HG03135 (cell line): ENCODE results near the gene DDX54.

ENCODE experiments used
- ATAC-seq: cut with Tn5 transposase; IDR thresholded peaks from one replicate; pipeline ENCODE4 v1.9.1; 2021; ENCODE audit warnings: mild to moderate bottlenecking, moderate library complexity; ENCODE audit not compliant: unreplicated experiment

DDX54 gene, protein sequence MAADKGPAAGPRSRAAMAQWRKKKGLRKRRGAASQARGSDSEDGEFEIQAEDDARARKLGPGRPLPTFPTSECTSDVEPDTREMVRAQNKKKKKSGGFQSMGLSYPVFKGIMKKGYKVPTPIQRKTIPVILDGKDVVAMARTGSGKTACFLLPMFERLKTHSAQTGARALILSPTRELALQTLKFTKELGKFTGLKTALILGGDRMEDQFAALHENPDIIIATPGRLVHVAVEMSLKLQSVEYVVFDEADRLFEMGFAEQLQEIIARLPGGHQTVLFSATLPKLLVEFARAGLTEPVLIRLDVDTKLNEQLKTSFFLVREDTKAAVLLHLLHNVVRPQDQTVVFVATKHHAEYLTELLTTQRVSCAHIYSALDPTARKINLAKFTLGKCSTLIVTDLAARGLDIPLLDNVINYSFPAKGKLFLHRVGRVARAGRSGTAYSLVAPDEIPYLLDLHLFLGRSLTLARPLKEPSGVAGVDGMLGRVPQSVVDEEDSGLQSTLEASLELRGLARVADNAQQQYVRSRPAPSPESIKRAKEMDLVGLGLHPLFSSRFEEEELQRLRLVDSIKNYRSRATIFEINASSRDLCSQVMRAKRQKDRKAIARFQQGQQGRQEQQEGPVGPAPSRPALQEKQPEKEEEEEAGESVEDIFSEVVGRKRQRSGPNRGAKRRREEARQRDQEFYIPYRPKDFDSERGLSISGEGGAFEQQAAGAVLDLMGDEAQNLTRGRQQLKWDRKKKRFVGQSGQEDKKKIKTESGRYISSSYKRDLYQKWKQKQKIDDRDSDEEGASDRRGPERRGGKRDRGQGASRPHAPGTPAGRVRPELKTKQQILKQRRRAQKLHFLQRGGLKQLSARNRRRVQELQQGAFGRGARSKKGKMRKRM

DNA sequence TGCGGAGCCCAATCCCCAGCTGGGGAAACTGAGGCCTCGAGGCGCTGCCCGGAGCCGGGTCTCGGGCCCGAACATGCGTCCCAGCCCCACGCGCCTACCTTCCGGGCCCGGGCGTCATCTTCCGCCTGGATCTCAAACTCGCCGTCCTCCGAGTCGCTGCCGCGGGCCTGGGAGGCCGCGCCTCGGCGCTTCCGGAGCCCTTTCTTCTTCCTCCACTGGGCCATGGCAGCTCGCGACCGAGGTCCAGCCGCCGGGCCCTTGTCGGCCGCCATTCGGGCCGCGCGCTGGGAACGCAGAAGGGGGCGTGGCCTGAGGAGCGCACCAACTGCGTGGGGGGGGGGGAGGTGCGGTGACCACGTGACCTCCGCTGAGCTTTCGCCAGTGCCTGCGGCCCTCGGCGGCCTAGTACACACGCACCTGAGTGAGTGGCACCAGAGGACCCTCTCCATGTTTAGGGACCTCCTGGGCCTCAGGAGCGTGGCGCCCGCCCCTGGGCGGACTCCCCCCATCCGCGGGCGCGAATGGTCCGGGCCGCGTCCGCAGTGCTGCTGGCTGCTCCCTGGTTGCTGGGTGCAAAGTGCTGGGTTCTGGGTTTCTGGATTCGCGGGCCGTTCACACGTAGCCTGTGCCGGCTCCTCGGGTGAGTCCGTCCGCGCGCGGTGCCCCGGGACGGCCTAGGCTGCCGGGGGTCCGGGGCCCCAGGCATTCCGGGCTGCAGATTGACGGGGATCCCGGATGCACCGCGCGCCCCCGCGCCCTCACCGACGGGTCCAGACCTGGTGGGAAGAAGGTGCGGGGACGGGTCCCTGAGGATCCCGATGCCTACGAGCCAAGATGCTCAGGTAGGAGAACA is at the start of gene DDX54, which contains the start of gene RITA1:
TSS of gene DDX54 (minus strand) at position 299 of the 853 bp plus-strand sequence. CDS start at position 272, 27 bp downstream.
TSS of gene RITA1 (plus strand) at position 542 of the 853 bp plus-strand sequence. CDS start 1,026 bp downstream, outside the sequence.
- ATAC-seq: peak; percentile 47

DNA sequence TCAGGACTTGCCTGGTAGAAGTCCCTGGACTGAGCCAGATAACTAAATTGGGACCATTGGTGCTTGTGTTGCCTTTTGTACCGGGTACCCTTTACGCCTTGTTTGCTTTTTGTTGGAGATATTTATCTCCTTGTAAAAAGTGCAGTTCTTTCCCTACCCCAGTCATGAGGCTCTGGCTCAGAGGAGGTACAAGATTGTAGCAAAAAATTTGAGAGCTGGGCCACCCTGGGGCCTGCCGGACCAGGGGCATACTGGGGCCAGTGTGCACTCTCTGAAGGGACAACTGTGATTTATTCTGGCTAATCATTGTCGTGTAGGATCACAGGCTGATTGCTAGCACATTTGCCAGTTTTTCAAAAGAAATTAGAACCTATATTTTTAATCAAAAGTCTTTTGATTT is 49.2 kb upstream of the DDX54 start:
- ATAC-seq: no peak

DNA sequence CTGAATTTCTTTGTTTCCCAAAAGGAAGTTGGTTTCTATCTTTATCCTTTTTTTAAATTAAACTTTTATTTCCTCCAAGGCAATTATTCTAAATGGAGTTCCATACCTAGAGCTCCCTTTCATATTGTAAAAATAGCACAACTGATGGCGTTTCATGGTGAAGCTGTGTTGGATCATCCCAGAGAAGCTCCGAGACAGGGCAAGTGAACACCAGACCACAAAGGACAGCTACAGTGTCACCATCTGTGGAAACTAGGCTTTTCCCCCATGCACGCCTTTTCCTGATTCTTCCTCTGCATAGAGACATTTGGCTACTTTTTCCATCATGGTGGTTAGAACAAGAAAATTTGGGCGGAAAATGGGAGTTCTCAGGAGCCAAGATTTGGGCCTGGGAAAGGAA is 48.7 kb upstream of the DDX54 start:
- no peak for ATAC-seq

DNA sequence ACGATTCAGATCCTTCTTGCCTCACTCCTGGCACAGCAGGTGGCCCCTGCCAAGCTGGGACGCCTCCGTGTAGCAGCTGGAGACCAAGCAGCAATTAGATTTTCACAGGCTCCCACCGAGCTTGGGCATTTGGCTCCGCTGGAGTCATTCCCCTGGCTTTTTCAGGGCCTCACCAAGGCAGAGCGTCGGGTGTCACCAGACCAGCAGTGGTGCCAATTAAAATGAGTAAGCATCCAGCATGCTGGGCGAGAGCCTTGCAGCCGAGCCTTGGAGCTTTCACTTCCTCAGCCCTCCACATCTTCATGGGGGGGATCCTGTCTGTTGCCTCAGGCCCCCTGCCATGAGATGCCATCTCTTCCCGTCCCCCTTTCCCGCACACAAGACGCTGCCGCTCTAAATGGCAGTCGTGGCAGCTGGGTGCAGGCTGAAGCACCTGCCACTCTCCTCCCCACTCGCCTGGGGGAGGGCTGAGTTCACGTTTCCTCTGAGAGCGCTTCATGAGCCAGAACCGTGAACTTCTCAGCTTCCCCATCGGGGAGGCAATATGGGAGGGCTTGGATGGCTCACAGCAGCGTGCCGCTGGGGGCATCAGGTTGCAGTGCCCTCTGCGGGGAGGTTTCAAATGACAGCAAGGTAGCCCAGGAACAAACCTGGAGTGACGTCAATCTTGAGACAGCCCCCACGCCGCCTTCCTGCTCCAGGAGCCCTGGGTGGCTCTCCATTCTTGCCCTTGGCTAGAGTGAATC is 47.7 kb upstream of the DDX54 start:
- peak; percentile 67 for ATAC-seq

DNA sequence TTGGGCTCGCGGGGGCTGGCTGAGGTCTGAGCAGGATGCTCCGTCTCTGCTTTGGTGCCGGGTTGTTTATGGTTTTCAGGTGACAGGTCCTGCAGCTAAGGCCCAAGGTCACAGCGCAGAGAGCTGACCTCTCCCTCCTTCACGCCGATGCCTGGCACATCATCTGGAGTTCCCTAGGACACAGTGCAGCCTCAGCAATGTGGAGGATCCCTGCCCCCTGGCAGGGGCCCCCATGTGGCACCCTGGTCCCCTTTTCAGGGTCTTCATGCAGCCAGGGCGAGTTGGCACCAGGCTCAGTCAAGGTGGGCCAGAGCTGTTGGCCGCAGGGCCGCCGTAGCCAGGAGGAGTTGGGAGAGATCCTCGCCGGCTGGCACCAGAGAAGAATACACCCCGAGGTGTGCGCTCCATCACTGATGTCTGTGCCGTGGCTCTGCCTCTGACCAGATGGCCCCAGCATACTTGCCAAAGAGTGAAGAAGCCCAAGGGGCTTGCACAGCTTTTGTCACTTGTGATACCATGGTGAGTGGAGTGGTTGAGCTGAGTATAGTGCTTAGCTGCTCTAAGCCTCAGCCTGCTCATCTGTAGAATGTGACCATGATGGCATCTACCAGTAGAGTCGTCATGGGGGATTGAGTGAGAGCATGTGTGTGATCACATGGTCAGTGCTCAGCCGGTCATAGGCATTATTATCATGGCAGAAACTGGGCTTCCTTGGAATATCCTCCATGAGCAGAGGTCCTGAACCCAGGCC is 47.0 kb upstream of the DDX54 start:
- no peak for ATAC-seq

DNA sequence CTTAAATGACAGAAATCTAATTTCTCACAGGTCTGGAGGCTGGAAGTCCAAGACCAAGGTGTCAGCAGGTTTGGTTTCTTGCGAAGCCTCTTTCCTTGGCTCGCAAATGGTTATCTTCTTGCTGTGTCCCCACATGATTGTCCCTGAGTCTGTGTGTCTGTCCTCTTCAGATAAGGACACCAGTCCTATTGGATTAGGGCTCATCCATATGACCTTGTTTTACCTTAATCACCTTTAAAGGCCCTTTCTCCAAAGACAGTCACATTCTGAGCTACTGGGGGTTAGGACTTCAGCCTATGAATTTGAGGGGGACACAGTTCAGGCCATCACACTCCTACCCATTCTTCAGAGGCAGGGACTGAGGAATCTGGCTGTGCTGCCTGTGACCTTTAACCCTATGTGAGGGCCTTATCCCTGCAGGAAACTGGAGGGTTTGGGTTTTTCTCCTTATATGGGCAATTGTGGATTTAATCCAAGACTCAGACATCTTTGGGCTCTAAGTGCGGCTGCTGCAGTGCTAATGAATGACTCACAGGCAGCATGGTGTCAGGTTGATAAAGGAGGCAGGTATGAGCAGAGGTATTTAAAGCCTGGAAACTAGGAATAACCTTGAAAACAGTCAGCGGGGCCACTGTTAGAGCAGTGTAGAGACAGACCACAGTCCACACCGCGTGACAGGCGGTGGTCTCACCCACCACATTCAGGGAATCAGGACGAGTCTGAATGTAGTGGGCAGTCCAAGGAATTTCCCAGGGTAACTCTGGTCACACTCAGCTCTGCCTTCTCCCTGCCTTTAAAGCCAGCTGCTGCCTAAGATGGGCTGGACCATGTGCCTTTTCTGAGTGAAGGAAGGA is 46.2 kb upstream of the DDX54 start:
- no peak for ATAC-seq

DNA sequence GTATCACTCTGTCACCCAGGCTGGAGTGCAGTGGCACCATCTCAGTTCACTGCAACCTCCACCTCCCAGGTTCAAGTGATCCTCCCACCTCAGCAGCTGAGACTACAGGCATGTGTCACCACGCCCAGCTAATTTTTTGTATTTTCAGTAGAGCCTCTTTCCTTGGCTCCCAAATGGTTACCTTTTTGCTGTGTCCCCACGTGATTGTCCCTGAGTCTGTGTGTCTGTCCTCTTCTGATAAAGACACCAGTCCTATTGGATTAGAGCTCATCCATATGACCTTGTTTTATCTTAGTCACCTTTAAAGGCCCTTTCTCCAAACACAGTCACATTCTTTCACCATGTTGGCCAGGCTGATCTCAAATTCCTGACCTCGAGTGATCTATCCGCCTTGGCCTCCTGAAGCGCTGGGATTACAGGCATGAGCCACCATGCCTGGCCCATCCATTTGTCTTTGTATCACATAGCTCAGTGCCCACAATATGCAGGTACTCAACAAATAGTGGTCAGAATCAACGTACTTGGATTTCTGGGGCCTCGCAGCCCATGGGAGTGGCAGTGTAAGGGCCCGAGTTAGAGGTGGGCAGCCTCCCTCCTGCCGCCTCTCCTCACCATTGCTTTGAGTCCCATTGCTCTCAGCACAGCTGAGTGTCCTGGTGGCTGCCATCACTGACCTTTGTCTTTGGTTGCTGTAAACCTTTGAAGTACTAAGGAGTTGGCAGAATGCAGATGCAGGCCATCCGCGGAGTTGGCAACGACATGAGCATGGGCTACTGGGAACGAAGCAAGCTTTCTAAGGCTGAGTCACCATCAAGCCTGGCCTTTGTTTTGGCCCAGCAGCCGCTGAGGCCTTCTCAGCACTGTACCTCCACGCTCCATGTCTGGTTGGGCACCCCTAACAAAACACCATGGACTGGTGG is 45.3 kb upstream of the DDX54 start:
- ATAC-seq: peak; percentile 3

DNA sequence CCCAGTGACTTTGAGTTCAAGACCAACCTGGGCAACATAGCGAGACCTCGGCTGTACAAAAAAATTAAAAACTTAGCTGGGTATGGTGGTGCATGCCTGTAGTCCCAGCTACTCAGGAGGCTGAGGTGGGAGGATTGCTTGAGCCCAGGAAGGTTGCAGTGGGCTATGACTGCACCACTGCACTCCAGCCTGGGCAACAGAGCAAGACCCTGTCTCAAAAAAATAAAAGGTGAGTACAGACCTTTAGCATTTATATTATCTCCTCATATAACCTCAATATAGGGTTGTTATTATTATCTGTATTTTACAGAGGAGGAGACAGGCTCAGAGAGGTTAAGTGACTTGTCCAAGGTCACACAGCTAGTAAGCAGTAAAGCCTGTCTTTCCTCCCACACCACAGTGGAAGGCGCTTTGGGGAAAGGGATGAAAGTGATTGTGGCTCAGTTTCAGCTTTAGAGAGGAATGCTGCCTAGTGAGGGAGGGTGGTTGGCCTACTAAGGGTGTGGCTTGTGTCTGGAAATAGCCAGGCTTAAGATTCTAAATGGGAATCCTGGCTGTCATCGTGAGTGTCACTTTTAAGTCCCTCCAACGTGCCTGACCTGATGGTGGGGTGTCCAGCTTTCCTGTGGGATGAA is 43.2 kb upstream of the DDX54 start:
- no peak for ATAC-seq

DNA sequence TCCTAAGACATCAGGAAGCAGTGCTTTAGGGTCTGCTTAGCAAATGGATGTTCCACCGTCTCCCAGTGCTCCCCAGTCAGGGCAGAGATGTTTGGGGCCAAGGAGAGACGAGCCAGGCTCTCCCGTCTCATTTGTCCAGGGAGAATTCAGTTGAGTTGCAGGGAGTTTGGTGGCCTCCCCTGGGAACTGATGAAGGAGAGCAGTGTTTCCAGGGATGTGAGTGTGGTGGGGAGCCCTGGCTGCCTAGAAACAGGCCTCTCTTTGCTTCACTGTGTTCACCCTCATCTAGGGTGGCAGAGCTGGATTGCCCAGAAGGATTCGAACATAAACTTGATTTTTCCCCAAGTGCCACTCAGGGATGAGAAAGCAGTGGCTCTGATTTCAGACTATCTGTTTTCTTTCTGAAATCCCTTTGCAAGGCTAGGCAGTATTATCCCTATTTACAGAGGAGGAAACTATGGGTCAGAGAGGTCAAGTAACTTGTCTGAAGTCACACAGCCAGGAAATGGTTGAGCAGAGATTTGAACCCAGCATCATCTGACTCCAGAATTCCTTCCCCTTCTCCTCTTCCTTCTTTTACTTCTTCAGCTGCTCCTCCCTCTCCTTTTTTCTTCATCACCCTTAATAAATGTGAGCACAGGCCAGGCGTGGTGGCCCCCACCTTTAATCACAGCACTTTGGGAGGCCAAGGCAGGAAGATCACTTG is 42.6 kb upstream of the DDX54 start:
- ATAC-seq: no peak

DNA sequence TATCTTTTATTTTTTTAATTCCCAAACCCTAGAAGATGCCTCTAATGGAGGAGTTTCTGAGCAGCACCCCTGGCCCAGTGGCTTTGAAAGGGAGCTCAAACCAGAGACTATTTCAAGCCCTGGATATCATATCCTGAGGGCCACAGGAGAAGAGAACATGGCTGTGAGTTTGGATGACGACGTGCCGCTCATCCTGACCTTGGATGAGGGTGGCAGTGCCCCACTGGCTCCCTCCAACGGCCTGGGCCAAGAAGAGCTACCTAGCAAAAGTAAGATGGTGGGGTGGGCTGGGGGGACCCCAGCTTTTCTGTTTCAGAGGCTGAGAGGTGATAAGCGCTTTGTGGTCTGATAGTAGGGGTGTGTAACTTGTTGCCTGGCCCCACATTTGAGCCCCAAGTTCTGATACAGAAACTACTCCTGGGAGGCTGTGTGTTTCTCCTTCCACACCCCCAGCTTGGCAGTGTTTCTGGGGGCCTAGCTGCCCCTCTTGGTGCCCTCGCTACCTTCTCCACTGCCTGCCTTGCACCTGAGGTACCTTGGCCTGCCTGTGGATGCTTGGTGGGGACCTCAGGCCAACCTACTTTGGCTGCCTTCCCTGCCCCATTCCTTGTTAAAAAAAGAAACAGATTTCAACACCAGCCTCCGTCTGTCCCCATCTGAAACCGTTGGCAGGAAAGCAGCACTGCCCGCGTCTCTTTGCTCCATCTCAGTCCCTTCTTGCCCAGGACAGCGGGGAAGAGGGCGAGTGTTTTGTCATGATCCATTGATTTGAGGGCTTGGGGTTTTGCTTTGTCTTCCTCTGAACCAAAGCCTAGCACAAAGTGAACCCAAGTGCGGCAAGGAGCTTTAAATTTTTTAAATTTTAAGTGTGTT is 41.7 kb upstream of the DDX54 start:
- no peak for ATAC-seq

DNA sequence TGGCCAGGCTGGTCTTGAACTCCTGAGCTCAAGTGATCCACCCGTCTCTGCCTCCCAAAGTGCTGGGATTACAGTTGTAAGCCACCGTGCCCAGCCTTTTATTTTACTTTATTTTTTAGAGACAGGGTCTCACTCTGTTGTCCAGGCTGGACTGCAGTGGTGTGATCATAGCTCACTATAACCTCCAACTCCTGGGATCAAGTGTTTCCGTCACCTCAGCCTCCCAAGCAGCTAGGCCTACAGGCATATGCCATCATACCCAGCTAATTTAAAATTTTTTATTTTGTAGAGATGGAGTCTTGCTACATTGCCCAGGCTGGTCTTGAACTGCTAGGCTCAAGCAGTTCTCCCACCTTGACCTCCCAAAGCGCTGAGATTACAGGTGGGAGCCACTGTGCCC is 39.7 kb upstream of the DDX54 start:
- no peak for ATAC-seq

DNA sequence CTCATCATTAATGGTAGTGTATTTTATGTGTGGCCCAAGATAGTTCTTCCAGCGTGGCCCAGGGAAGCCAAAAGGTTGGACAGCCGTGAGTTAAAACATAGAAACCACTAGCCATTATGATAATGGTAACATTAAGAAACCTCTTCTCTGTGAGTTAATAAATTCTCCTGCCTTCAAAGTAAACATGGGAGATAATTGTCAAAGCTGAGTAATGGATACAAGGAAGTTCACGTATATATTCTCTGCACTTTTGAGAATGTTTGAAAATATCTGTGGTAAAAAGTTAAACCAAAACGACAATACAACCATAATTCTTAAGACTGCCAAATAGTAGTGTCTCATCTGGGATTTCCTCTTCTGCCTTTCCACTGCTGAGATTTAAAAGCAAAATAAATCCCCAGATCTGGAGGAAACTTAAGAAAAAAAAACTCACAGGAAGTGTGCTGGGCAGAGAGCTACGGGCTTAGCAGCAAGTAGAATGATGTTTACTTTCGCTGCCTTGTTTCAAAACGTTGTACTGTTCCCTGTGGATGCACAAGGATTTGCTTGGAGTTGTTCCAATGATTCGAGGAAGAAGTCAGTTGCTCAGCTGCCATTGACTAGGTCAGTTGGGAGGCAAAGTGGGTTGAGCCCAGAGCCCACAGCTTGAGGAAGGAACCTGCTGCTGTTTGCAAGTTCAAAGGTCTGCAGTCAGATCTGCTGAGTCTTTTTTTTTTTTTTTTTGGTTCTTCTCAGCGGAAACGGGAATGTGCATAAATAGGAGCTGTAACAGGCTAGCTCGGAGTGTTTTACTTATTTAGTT is 37.7 kb upstream of the DDX54 start:
- ATAC-seq: no peak

DNA sequence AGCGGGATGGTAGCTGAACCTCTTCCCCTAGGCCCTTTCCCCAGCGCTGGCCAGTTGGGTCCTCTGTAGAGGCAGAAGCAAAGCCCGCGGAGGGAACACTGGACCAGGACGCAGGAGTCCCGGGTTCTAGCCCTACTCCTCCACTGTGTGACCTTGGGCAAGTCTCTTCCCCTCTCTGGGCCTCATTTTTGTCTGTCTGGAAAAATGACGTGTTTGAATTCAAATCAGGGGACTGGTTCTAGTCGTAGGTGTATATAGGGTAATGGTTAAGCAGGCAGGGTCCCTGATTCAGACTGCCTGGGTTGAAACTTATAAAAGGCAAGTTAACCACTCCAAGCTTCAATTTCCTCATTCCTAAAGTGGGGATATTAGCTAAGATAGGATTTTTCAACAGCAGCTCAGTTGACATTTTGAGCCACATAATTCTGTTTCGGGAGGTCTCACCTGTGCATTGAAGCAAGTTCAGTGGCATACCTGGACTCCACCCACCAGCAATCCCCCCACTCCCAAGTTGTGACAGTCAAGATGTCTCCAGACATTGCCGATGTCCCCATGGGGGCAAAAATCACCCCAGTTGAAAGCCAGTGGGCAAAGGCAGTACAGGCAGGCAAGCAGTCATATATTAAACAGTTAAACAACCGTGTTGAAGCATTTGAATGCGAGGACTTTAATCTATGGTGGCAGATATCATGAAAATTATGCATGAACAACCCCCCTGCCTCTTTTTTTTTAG is 36.9 kb upstream of the DDX54 start:
- ATAC-seq: no peak
